ENCODE results near the gene HDAC4.
"Not testable (repeated sequence)": the region's sequence is repeated elsewhere in the genome, so short reads cannot be mapped to it uniquely, and the experiment has no call there.

Gene HDAC4

DNA sequence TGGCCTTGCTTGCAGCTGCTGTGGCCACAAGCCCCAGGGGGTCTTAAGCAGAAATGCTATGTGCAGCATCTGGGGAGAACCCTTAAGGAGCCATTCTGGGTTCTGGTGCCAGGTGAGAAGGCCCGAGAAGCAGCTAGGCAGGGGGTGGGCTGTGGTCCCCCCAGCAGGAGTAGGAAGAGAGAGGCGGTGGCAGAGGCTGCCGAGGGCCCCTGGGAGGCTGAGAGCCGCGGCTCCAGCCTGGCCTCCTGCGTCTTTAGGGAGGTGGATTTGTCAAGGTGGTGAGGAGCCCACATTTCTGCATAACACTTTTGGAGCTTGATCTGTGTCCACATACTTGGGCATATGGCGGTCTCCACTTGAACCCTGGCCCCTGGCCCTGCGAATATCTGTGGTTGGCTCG lies 356.5 kb downstream of the HDAC4 start:
- DNase-seq (ENCODE audit: low spot score), result no peak

DNA sequence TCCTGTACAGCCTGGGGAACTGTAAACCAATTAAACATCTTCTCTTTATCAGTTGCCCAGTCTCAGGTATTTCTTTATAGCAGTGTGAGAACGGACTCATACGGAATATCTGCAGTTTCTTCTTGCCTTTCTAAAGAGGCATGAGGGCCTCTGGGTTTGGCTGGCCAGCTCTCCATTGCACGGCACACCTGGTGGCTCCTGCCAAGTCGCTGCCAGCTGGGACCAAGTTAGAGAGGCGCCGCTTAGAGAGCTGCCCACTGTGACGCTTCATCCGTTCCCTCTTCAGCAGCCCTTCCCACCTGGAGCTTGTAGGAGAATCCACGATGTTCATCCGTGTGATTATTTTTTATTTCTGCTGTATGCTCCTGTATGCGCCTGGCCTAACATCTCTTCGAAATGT lies 357.5 kb downstream of the HDAC4 start:
- DNase-seq (ENCODE audit: low spot score), result no peak

DNA sequence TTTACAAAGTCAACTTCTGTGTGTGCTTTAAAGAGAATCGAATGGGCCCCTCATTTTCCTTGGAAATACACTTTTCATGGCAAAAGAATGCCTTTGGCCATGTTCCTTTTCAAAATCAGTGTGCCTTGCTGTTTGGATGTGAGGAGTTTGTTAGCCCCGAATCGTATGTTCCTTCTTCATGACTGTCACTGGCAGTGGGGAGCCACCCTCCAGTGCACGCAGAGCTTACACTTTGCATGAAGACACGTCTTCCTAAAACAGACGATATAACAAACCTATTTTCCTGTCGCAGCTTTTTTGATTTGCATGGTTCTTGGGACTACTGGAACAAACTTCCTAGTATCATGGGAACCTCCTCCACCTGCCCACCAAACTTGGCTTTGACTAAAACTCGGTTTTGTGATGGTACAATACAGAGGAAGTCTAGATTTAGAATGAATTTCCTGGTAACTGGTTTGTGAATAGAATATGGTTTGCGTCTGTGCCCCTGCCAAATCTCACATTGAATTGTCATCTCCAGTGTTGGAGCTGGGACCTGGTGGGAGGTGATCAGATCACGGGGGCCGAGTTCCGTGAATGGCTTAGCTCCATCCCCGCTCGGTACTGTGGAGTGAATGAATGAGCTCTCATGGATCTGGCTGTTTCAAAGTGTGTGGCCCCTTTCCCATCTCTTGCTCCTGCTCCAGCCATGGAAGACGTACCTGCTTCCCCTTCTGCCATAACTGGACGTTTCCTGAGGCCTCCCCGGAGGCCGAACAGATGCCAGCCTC lies 358.1 kb downstream of the HDAC4 start:
- no peak for DNase-seq (ENCODE audit: low spot score)

DNA sequence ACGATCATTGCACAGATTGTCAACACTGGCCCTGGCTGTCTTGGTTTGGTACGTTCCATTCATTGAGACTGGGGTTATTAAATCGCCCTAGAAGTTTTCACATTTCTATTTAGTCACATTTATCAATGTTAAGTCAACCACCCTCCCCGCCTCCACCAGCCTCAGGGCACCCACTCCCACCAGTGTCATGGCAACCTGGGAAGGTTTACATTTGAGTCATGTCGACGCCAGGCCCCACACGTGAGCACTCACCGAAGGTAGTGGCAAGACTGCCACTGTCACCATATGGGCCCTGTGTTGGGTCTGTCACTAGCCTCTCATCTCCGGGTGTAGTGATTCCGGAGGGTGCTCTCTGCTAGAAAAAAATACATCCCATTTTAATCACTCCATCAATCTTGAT lies 358.8 kb downstream of the HDAC4 start:
- DNase-seq (ENCODE audit: low spot score), result no peak

DNA sequence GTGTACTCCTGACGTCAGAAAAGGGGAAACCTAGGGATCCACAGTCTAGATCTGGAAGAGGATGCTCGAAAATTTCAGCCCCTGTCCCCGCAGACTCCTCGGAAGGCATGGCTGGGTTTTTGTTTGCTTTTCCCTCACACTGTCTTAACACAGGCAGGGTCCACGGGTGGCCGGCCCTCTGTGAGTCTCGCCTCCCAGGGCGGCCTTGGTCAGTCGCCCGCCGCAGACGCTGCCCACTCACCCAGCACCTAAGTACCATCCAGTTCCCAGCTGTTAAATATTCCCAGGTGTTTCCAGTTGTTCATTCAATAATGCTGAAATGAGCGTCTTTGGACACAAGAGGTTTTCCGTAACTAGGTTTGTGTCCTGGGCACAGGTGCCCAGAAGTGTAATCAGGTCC lies 359.8 kb downstream of the HDAC4 start:
- no peak for DNase-seq (ENCODE audit: low spot score)

DNA sequence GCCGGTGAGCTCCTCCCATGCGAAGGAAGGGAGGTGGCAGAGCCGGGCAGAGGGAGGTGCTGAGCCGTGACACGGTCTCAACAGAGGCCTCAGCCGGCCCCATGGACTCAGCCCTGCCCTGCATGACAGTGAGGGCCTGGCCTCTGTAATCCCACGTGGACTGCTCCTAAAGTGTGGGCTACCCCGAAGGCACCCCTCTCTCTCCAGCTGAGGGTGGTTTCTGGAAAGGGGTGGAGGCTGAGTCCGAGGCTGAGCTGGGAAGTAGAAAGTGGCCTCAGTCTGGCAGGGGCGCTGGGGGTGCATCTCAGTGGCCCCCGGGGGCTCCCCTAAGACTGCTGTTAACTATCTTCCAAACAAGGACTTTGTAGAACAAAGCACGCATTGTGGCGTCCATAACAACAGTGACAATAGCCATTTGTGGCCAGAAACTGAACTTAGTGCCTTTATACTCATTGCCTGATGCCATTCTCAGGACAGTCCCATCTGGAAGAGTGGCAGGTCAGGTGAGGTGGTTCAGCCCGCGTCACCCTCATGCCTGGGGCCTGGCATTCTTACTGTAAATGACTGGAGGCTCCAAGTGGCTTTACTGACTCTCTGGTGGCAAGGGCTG lies 360.6 kb downstream of the HDAC4 start:
- no peak for DNase-seq (ENCODE audit: low spot score)

DNA sequence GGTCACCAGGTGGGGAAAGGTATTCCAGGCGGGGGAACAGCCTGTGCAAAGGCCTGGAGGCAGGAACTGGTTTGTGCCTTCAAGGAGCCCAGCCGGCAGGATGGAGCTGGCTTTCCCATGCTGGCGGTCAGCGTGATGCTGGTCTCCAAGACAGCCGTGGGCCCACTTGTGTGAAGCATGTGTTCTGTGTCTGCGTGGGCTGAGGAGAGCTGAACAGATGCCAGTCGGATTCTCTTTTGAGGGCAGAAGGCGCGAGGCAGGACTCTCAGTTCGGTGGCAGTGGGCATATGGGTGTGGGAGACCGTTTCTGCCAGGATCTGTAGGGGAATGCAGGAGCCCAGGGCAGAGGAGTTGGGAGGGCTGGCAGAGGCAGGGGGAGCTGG lies 361.4 kb downstream of the HDAC4 start:
- DNase-seq (ENCODE audit: low spot score), result no peak

DNA sequence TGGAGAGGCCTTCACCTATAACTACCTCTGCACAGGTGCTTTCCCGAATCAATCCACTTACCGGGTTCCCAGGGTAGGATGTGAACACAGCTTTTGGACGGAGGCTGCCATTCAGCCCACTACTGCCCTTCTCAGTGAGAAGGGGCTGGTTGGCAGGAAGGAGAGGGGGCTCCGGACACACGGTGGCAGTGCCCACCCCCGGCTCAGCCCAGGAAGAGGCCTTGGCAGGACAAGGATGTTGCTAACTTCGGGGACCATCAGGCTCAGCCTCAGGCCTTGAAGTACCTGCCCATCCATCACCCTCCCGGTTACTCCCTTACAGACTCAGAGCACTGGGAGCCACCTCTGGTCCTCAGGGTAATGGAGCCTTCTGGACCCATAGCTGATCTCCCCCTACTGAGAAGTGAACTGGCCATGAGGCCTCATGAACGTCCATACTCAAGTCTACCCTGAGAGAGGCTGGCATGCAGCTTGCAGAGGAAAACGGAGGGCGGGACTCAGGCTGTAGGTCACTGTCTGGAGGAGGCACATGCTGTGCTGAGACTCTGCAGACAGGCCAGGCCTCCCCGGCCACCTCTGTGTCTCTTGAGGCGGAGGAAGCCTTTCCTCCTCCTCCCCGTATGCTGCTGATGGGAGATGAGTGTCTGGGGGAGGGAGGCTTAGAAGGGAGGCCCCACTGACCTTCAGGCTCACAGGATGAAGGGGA lies 361.9 kb downstream of the HDAC4 start:
- DNase-seq (ENCODE audit: low spot score), result no peak

DNA sequence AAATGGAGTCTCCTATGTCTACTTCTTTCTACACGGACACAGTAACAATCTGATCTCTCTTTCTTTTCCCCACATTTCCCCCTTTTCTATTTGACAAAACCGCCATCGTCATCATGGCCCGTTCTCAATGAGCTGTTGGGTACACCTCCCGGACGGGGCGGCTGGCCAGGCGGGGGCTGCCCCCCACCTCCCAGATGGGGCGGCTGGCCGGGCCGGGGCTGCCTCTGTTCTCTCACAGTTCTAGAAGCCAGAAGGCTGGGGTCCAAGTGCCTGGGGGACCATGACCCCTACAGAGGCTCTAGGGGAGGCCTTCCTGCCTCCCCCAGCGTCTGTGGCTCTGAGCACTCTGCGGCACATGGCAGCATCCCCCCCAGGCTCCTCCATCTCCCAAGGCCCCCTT lies 362.5 kb downstream of the HDAC4 start:
- DNase-seq (ENCODE audit: low spot score), result not testable (repeated sequence)

DNA sequence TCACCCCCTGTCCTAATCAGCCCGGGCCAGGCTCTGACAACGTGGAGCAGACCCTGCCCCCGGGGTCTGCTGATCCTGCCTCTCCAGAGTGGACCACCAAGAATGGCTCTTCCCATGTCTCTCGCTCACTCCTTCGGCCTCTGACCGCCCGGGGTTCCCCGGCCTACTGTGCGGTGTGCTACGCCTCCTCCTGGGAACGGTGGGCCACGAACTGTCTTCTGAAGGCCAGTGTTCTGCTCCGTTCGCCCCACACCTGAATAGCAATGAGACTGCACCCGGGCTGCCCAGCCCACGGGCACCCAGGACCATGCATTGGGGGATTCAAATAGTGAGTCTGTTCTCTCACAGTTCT lies 363.3 kb downstream of the HDAC4 start:
- no peak for DNase-seq (ENCODE audit: low spot score)

DNA sequence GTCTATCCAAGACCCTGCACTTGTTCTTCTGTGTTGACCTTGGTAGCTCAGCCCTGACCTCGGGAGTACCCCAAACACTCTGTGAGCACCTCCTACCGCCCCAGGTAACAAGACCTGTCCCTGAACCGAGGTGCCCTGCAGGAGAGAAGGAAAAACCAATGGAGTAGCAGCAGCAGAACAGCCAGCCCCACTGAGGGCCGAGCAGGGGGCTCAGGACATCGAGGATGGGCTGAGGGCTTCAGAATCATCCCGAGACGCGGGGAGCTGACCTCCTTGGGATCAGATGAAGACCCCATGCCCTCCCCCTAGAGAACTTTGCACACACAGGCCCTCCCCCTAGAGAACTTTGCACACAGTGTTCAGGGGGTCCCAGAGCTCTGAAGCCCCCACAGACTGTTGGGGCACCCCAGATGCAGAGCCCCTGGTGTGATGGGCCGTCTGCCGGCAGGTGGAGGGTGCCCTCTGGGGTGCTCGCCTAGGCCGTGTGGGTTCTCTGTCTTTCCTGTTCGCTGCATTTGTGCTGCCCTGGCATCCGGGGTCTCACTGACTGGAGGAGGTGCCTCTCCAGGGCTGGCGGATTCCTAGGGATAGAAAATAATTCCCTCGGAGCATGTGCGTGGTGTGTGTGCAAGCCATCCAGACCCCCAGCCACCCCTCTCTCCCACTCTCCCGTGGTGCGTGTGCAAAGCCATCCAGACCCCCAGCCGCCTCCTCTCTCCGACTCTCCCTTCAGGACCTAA lies 363.8 kb downstream of the HDAC4 start:
- DNase-seq (ENCODE audit: low spot score), result no peak

DNA sequence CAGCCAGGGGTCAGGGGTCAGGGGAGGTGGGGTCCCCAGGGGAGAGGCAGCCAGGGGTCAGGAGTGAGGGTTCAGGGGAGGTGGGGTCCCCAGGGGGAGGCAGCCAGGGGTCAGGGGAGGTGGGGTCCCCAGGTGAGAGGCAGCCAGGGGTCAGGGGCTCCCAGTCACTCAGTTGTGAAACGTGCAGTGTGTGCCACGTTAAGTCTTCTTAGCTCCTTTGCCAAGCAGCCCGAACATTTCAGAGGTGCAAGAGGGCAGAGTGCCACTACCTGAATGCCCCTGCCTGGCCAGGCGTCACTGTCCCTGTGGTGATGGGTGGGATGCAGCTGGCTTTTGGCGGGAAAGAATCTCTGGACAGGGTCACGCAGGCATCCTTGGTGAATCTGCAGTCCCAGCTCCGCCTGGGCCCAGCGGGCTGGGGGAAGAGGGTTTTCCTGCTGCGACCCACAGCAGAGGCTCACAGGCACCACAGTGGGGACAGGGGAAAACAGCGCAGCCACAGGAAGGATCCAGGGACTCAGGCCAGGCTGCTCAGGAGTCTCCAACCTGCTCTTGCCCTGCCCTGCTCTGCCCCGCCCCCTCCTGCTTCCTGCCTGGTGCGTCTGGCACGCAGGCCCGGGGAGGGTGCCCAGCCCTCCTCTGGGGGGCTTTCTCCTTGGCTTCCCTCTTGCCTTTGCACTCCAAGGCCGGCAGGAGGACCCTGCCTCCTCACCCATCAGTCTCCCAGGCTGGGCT lies 364.7 kb downstream of the HDAC4 start:
- no peak for DNase-seq (ENCODE audit: low spot score)

DNA sequence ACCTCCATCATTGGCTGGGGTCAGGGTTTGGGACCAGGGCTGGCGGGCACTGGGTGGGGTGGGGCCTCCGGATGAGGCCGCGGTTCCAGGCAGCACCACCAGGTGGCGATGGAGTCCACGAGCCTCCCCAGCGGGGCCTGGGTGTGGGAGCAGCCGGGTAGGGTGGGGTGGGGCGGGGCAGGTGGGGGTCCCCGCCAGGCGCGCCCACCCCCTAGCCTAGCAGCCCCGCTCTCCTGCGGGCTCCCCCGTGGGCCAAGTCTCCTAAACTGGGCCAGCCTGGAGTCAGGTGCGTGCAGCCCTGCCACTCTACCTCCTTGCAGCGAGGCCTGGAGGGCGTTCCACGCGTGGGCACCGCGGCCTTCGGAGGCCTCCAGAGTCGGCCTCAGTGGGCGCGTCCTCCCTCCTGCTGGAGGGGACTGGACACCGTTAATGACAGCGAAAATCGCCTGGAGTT lies 365.4 kb downstream of the HDAC4 start:
- no peak for DNase-seq (ENCODE audit: low spot score)

DNA sequence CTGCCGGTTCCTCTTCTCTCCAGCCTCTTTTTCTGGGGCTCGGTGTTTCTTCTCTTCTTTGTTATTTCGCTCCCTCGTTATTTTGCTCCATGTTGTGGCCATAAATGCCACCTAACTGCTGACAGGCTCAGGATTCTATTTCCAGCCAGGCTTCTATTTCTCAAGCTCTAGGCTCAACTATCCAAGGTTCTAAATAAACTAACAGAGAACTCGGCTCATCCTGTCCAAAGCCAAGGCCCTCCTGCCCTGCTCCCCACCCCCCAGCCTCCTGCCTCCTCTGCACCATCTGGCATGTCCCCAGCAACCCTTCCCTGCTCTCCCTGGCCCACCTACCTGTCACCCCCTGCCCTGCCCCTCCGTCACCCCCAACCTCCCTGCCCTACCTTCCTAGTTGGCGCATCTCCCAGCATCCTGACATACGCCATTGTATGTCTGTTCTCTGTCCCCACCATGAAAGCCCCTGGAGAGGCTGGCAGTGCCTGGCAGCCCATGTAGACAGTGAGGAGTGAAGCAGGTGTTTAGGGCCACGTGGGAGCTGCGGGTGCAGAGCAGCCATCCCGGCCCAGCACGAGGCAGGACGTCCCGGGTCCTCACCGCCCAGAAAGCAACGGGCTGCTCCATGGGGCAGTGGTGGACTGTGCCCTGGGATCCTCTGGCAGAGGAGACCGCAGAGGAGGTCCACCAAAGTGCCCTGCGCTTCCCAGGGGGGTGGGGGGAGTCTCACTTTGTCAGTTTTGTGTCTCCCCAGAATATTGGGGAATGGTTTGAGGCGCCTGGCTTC lies 366.1 kb downstream of the HDAC4 start:
- no peak for DNase-seq (ENCODE audit: low spot score)

DNA sequence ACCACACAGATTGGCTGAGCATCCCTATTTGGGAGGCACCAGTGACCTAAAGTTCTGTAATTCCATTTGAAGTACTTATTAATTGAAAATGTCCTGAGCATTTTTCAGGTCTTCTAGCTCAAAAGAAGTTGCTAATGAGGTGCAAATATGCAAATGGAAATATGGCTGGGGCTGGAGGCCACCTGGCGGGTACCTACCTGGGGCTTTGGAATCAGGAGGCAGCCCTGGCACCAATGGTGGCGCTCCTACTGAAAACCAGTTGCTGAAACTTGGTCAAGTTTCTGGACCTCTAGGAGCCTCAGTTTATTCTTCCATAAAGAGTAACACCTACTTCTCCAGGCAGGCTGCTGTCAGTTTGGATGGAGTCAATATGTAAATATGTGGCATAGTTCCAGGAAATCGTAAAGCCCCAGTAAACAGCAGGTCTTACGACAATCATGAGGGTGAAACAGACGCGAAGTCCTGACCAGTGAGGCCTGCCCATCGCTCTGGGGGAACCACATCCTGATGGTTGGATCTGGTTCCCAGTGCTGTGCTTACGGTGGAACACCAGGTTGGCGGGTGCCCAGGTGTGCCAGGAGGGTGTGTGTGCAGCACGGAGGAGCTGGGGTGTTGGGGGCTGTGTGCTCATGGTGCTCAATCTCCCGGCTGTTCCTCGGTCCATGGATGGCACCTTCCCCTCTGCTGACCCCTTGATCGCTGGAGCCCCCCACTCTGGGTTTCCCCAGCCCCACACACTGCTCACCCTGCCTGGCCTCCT lies 366.8 kb downstream of the HDAC4 start:
- DNase-seq (ENCODE audit: low spot score), result no peak

DNA sequence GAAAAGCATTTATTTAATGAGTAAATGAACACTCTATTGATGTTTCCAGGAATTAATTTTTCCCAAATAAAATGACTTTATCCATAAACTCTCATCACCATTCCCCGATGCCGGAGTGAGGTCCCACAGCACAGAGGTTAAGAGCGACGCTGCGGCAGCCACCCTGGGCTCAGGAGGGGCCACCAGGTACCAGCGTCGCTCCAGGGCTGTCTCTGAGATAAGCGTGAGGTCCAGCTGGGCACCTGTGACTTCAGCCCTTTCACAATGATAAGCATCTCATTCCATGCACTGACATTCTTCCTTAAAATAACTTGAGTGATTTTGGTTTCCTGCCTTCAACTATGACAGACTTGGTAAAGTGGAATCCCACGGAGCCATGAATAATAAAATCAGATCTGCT lies 370.9 kb downstream of the HDAC4 start:
- DNase-seq (ENCODE audit: low spot score), result no peak

DNA sequence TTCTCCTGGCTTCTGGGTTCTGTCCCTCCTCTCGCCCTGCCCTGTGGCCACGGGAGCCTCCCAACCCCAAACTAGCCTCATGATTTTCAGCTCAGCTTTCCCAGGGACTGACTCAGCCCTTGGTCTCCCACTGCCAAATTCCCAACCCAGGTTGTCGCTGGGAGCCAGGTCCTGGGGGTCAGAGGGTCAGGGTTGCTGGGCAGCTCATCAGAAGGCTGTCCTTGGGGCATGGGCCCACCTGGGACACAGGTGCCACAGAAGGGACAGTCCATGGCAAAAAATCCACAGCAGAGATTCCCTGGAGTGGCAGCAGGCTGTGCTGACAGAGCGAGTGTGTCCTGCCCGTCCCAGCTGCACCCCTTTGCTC lies 372.6 kb downstream of the HDAC4 start:
- DNase-seq (ENCODE audit: low spot score), result no peak

DNA sequence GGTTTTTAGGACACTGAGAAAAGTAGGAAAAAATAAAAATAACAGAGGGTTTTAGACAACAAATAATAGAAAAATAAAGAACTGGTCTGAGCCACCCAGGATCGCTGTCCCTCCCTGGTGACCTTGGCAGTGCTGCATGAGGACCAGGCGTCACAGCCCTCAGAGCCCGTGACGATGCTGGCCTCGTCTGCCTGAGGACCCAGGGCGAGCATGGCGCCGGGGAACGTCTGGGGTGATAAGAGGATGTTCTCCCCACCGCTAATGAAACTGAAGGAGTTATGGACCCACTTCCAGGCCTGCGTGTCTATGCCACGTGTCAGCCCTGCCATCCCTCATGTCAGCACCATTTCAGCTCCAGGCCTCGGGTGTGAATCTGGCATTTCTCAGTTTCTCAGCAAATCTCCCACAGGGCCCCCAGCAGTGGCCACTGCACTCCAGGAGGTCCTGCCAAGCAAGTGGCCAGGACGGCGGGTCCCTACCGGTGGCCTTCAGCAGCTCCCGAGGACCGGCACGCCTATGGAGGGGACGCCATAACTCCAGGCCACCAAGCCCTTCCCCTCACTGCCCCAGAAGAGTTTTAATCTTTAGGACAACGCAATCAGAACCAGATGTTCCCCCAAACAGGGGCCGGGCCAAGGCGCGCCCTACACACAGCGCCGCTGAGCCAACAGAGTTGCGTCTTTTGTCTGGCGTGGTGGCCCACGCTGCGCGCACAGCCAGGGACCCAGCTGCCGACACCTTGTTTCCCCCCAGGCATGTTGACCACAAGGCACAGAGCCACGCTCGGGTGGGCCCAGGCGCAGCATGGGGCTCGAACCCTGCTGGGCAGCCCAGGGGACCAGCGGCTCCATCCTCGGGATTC lies 373.2 kb downstream of the HDAC4 start:
- no peak for DNase-seq (ENCODE audit: low spot score)

DNA sequence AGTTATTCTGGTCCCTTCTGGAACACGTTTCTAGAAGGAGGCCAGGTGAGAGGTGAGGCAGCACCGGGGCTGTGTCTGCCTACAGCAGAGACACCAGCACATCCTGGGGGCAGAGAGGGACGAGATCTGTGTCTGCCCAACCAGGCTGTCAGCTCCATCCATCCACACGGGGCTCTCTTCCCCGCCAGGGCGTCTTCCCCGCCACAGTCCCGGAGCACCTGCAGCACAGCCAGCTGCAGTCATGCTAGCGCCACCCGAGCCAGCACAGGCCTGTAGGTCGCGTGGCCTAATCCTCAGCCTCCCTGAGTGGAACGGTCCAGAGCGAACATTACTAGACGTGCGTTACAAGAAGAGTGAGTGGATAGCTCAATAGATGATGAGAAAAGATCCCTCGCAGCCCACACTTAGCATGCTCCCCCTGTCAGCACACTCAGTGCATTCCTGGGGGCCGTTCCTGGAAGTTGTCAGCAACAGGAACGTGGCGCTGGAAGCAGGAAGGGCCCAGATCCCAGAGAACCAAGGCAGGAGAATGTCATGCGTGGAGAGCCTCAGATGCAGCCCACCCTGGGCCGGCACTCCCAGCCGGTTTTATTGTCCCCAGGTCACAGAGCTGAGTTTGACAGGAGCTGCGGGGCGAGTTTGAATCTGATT lies 374.0 kb downstream of the HDAC4 start:
- no peak for DNase-seq (ENCODE audit: low spot score)
